Measurements from ENCODE around the gene MMRN2. TPM values are rescaled to one million over a fixed set of nuclear protein-coding genes. Genes with fewer than 3 reads are reported as not detected.
"Not testable (repeated sequence)": the region's sequence is repeated elsewhere in the genome, so short reads cannot be mapped to it uniquely, and the experiment has no call there.

The MMRN2 gene
- total RNA-seq, 1 experiment from 2014 or later = 1.7 TPM

DNA sequence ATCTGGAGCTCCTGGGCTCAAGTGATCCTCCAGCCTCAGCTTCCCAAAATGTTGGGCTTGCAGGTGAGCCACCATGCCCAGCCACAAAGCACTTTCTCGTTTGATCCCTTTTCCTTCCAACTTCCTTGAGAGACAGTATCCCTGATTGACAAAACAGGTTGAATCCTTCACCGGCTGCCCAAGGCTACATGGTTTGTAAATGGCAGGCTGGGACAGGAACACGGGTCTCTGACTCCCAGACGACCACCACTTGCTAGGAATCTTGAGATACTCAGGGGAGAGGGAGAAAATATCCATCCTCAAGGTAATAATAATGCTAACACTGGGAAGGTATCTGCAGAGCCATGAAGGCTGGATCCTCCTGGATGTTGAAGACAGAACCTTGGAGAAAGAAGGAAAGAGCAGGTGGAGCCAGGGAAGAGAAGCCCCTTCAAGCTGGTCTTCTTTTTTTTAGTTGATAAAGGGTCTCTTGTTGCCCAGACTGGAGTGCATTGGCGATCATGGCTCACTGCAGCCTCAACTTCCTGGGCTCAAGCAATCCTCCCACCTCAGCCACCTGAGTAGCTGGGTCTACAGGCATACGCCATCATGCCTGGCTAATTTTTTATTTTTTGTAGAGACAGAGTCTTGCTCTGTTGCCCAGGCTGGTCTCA is 19.8 kb downstream of the MMRN2 start:
- Histone ChIP-seq H3K9me3 (no peaks in the 10 kb centered on the region), H3K4me3 (no peak overlapping the region), H3K36me3 (no peaks in the 10 kb centered on the region), H3K27me3 (no peaks in the 10 kb centered on the region)
- no peak for DNase-seq

DNA sequence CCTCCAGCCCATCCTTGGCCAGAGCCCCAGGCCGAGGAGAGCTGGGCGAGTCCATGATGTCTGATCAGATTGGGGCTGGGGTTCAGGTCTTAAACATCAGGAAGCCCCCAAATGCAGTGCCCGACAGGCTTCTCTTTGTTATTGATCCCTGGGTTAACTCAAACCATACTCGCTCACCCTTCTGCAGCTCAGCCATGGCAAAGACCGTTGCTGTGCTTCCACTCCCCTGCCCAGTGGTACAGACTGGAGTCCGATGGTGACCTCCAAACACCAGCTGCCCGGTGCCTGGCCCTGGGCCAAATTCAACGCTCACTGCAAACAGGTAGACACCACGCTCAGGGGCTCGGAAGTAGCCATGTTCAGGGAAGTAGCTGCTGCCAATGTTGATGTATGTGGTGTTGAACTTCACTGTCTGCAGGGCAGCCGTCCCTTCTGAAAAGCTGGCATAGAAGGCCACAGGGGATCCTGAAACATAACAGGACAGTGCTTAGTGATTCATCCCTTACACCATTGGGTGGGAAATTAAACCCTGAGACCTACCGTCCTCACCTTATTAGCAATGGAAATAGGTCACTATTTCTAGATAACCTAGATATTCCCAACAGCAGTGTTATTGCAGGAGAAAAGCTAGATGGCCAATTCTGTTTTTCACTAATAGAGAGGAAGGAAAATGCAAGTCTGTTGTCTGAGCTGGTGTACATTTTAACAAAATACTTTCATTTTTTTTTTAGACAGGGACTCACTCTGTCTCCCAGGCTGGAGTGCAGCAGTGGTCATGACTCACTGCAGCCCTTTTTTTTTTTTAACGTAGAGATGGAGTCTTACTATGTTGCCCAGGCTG is 20.5 kb downstream of the MMRN2 start:
- no peak for DNase-seq
- H3K27me3 ChIP-seq = no peaks in the 10 kb centered on the region
- H3K36me3 ChIP-seq = peaks cover 4% of the 10 kb centered on the region; the same call in 1 of the 2 replicates
- no peaks in the 10 kb centered on the region for H3K9me3 ChIP-seq
- no peak overlapping the region for H3K4me3 ChIP-seq

DNA sequence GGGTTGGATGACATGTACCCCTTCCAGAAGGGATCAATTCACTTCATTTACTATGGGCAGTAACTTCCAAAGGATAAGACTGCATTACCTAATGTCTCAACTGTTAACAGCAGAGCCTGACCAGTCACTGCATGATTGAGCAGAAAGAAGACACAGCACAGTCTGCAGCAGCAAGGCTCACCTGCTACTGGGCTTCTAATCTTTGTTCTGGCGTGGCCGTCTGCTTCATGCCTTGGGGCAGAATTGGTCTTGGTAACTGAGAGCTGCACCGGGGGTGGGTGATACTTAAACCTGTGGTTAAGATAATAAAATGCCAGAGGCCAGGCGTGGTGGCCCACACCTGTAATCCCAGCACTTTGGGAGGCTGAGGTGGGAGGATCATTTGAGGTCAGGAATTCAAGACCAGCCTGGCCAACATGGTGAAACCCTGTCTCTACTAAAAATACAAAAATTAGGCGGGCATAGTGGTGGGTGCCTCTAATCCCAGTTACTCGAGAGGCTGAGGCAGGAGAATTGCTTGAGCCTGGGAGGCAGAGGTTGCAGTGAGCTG is 23.2 kb downstream of the MMRN2 start:
- peaks cover 18% of the 10 kb centered on the region for H3K36me3 ChIP-seq
- H3K9me3 ChIP-seq, H3K4me3 ChIP-seq, H3K27me3 ChIP-seq, DNase-seq: not testable (repeated sequence)

DNA sequence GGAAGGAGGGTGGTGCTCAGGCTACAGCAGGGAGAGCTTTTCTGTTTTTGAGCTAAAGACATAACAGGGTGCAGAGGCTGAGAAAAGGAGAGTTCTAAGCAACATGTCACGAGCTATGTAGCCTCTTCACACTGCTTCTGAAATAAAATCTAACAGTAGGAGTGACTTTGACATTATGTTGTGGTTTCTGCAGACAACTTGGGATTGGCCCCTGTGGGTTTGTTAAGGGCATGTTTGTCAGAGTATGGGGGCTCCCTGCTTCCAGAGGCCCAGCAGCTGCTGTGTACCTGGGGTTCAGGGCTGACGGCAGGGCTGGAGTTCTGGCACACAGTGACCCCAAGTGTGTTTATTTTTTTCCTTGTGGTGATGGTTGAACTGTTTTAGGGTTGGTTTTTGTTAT is 24.7 kb downstream of the MMRN2 start:
- Histone ChIP-seq H3K36me3 (peaks cover 18% of the 10 kb centered on the region), H3K27me3 (no peaks in the 10 kb centered on the region), H3K4me3 (no peak overlapping the region), H3K9me3 (no peaks in the 10 kb centered on the region)
- no peak for DNase-seq

DNA sequence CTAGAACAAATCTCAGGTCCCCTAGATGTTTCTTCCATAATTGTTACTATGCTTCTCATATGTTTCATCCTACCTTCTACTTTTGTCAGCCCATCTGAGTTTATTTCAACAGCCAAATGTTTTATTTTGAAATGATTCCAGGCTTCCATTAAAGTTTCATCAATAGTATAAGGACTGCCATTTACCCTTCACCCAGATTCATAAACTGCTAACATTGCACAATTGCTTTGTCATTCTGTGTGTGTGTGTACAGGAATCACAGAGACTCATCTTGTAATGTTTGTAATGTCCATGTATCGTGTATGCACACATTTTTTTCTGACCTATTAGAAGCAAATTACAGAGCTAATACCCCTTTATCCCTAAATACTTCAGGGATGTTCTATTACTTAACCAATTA is 25.5 kb downstream of the MMRN2 start:
- H3K27me3 ChIP-seq = no peaks in the 10 kb centered on the region
- H3K4me3 ChIP-seq = no peak overlapping the region
- DNase-seq = no peak
- H3K36me3 ChIP-seq = peaks cover 22% of the 10 kb centered on the region
- H3K9me3 ChIP-seq = no peaks in the 10 kb centered on the region

DNA sequence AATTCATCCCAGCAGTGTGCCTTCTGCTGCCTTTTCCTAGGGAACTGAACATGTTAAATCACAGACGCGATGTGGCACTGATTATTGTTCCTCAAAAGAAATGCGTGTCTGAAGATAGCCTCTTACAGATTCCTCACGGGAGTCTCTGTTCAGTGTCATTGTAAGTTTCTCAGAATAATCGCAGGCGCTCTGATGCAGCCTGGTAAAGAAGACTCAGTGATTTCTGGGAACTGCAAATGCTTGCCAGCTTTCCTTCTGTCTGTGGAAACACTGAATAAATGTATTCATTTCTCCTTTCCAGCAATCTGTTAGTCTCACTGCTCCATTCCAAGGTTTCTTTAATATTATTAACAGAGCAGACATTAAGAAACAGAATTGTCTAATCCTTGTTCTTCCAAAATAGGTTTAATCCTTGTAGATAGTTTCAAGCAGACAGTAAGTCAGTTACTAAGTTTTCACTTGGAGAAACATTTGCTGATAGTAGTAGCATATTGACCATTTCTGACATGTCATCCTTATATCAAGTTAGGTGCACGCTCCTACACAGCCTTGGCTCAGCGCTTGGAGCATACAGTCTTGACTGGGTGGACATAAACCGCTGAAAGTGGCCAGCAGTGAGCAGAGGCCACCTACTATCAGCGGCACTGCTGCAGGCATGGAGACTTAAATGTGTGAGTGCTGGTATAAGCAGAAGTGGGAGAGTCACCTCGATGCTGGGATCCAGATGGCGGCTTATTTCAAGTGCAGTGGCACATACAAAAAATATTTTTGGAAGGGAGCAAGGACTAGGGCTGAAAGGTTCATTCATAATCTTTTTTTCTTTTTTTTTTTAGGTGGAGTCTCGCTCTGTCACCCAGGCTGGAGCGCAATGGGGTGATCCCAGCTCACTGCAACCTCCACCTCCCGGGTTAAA is 27.7 kb downstream of the MMRN2 start:
- DNase-seq = no peak
- Histone ChIP-seq H3K4me3 (no peak overlapping the region), H3K36me3 (peaks cover 22% of the 10 kb centered on the region), H3K9me3 (no peaks in the 10 kb centered on the region), H3K27me3 (no peaks in the 10 kb centered on the region)

DNA sequence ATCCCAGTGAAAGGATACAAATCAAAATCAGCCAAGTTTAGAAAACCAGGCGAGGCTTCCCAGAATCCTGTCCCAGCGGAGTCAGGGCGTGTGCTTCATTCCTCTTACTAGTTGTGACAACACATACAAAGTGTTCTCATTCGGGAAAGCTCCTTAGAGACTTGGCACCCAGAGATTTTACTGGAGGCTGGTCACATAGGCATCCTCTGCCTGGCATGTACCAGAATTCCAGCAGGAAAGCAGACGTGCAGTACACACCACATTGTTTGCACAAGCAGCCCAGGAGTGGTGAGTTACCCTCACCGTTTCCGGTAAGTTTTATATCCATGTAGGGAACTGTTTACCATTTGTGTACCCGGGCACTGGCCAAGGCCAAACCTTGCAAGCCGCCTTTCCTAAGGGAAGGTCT is 34.9 kb downstream of the MMRN2 start:
- Histone ChIP-seq H3K9me3 (no peaks in the 10 kb centered on the region), H3K4me3 (no peak overlapping the region), H3K27me3 (no peaks in the 10 kb centered on the region), H3K36me3 (peaks cover 40% of the 10 kb centered on the region)
- DNase-seq = no peak

DNA sequence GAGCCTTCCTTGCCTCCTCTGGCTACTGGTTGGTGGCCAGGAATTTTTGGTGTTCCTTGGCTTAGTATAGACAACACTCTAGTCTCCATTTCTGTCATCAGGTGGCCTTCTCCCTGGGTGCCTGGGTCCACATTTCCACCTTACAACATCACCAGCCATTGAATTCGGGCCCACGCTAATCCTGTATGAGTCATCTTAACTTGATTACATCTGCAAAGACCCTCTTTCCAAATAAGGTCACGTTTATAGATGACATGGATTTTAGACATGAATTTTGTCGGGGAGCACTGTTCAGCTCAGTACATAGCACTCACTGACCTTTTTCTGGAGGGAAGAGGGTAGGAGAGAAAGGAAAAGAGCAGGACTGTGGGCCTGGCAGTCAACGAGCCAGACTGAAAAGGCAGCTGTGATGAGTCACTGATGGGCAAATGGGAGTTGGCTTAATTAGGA is 39.4 kb downstream of the MMRN2 start:
- DNase-seq = peak; percentile 18
- H3K9me3 ChIP-seq = no peaks in the 10 kb centered on the region
- H3K4me3 ChIP-seq = no peak overlapping the region
- H3K27me3 ChIP-seq = no peaks in the 10 kb centered on the region
- H3K36me3 ChIP-seq = peaks cover 64% of the 10 kb centered on the region

DNA sequence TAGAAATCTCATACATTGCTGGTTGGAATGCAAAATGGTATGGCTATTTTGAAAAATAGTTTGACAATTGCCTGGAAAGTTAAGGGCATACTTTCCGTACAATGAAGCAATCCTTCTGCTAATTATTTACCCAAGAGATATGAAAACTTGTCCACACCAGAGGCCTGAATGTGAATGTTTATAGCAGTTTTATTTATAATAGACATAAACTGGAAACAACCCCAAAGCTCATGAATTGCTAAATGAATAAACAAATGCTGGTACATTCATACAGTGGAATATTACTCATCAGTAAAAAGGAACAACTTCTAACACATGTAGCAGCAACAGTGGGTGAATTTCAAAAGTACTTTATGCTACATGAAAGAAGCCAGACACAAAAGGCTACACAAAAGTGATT is 42.7 kb downstream of the MMRN2 start:
- Histone ChIP-seq H3K4me3 (no peak overlapping the region), H3K9me3 (no peaks in the 10 kb centered on the region), H3K27me3 (no peaks in the 10 kb centered on the region), H3K36me3 (peaks cover 54% of the 10 kb centered on the region)
- DNase-seq = no peak

DNA sequence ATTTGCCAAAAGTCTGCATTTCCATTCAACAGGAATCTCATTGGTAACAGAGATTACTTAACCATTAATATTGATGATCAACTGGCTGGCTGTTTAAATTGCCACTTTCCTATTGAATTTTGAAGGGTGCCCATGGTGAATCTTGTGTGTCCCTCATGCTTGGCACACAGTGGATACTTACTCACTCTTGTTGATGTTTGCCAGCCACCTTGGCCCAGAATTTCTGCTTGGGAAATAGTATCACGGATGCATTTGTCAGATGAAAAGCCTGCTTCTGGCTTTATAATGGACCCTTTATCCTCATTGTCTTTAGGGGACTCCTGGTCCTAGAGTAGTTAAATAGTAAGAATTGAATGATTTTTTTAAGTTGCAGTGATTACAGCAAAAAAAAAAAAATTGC is 52.0 kb downstream of the MMRN2 start:
- DNase-seq = peak; percentile 23

DNA sequence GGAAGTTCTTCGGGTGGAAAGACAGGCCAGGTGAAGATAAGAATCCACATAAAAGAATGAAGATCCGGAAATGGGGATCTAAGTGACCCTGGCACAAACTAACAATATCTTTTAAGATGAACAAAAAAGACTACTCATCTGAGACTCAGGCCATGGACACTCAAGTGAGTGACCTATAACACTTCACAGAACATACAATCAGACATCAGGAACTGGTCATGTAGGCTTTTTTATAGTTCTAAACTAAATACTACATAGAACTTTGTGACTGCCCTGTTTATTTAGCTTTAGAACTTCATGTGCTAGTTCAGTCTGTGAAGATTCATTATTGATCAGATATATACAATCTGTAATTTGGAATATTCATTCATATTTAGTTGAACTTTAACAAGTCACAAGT is 52.8 kb downstream of the MMRN2 start:
- DNase-seq = no peak
- peaks cover 54% of the 10 kb centered on the region for H3K36me3 ChIP-seq
- no peaks in the 10 kb centered on the region; the same call in 1 of the 2 replicates for H3K9me3 ChIP-seq
- H3K27me3 ChIP-seq = no peaks in the 10 kb centered on the region
- no peak overlapping the region for H3K4me3 ChIP-seq

More for the DNA sequence above, 52.0 kb downstream of the MMRN2 start:
- no peaks in the 10 kb centered on the region; the same call in 1 of the 2 replicates for H3K9me3 ChIP-seq
- peaks cover 49% of the 10 kb centered on the region for H3K36me3 ChIP-seq
- H3K4me3 ChIP-seq = no peak overlapping the region
- no peaks in the 10 kb centered on the region for H3K27me3 ChIP-seq

DNA sequence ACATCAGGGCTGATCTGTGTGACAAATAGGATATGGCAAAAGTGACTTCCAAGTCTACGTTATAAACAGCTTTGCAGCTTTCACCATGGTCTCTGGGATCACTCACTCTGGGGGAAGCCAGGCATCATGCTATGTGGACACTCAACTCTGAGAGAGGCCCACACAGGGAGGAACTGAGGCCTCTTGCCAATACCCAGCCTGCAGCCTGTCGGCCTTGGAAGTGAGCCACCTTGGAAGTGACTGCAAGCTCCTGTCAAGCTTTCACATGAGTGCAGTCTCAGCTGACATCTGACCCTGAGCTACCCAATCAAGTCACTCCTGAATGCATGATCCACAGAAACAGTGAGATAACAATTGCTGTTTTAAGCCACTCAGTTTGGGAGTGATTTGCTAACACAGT is 56.5 kb downstream of the MMRN2 start:
- peak; percentile 4 for DNase-seq
- H3K36me3 ChIP-seq = peaks cover 41% of the 10 kb centered on the region
- H3K4me3 ChIP-seq = no peak overlapping the region
- no peaks in the 10 kb centered on the region for H3K9me3 ChIP-seq
- no peaks in the 10 kb centered on the region for H3K27me3 ChIP-seq

DNA sequence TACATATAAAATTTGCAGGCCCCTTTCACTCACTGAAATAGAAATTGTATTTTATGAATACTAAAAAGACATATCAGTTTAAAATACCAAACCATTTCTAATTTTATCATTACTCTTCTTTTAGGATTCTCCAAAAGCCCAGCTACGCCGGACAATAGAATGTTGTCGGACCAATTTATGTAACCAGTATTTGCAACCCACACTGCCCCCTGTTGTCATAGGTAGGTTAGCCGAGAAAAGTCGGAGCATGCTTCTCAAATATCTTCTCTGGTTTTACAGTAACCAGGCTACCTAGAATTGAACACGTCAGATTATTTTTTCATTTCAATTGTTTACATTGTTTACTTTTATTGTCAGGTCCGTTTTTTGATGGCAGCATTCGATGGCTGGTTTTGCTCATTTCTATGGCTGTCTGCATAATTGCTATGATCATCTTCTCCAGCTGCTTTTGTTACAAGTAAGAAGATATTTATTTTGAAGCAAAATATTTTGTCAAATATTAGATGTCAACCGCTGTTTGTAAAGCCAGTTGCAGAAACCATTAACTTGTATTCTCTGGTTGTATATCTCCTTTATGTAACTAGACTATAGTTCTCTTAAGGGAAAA is 57.6 kb downstream of the MMRN2 start:
- peak; percentile 21 for DNase-seq
- H3K27me3 ChIP-seq = no peaks in the 10 kb centered on the region
- H3K36me3 ChIP-seq = peaks cover 40% of the 10 kb centered on the region
- H3K4me3 ChIP-seq = no peak overlapping the region
- no peaks in the 10 kb centered on the region for H3K9me3 ChIP-seq

DNA sequence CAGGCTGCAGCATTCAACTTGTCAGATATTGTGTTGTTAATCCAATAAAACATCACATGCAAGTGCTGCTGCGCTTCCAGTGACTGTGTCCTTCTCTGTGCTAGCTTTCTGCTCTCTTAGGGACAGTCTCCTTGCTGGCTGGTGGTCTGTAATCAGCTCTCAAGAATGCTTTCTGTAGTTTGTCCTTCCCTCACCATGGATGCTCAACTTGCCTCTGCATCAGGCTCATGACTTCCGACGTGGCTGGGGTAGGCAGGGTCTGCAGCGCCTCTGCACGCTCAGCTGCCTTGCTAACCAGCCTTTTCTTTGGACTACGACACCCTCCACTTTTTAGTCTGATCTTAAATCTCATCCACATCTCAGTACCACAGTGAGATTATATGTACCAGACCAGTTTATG is 58.3 kb downstream of the MMRN2 start:
- H3K36me3 ChIP-seq = peaks cover 39% of the 10 kb centered on the region
- no peaks in the 10 kb centered on the region for H3K27me3 ChIP-seq
- H3K4me3 ChIP-seq = no peak overlapping the region
- no peaks in the 10 kb centered on the region for H3K9me3 ChIP-seq
- DNase-seq = no peak

DNA sequence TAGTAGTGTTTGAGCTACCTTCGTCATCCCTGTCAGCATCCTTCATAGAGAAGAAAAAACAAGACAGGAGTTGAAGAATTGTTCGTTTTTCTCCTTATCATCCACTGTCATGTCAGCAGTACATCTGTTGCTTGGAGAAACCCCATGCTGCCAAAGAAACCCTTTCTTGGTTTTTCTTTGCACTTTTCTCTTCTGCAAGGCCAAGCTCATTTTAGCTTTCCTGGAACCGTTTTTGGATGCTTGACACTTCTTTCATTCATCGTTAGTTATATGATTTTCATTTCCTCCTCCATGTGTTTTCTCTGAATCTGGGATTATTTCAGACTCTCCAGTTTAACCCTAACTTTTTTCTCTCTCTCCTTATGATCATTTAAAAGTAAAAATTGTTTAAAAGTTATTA is 58.9 kb downstream of the MMRN2 start:
- Histone ChIP-seq H3K9me3 (no peaks in the 10 kb centered on the region), H3K36me3 (peaks cover 36% of the 10 kb centered on the region), H3K4me3 (no peak overlapping the region), H3K27me3 (no peaks in the 10 kb centered on the region)
- DNase-seq = no peak

DNA sequence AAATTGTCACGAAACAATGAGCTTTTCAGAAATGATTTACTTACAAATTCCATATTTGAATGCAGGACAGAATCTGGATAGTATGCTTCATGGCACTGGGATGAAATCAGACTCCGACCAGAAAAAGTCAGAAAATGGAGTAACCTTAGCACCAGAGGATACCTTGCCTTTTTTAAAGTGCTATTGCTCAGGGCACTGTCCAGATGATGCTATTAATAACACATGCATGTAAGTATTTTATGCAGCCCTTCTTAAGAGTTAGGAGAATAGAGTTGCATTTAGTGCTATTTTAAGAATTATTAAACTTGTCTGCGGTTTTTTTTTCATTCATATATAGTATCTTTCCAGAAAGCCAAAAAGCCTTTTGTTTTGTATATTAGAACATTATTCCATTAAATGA is 67.4 kb downstream of the MMRN2 start:
- DNase-seq = no peak
- Histone ChIP-seq H3K9me3 (no peaks in the 10 kb centered on the region), H3K4me3 (no peak overlapping the region), H3K36me3 (peaks cover 22% of the 10 kb centered on the region), H3K27me3 (no peaks in the 10 kb centered on the region)

Data from MG63 (cell line).